ENCODE results near the gene STAT3. TPM values are rescaled to one million over a fixed set of nuclear protein-coding genes. Genes with fewer than 3 reads are reported as not detected.

STAT3 gene
- total and polyA plus RNA-seq, 2 donors, result 96.4 to 143 TPM

- no peak for DNase-seq (ENCODE audit: extremely low spot score)
- WGBS, result 82% methylated on average over 9 of the region's 9 CpGs
These were observed 98.5 kb downstream of the STAT3 start for GRCh38 chr17:42289611-42290181.

DNA sequence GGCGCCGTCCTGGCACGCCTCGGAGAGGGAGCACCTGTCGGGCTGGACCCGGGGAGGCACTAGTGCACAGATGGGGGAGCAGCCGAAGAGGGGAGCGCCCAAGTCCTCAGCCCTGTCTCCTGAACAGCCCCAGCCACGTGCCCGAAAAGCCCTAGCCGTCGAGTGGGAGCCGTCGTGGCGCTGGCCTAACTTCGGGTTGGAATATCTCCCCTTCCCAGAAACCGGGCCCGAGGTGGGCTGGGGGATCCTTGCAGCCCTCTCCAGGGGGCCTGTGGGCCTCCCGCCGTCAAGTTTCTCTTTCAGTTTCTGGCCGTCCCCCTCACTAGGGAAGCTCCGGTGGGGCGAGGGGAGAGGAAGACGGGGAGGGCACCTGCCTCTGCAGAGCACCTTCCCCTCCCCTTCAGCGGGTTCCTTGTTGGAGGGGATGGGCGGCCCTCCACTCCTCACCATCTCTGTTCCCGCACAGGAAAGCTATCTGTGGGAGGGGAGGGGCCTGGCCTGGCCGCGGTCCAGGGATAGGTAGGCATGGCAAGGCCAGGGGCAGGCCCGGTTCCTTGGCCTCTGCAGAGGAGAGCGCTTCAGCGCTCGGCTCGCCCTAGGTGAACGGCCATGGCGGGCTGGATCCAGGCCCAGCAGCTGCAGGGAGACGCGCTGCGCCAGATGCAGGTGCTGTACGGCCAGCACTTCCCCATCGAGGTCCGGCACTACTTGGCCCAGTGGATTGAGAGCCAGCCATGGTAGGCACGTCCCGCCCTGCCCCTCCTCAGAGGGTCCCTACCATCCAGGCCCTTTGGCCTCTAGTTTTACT is 99.2 kb downstream of the STAT3 start:
- Histone ChIP-seq H3K4me3 (ENCODE audit: low read depth, low read length) (peak overlapping the region; percentile 85), H3K36me3 (ENCODE audit: insufficient read depth) (no peaks in the 10 kb centered on the region), H3K27ac (ENCODE audit: low read depth) (peak overlapping the region; percentile 73), H3K4me1 (ENCODE audit: insufficient read depth) (no peaks in the 10 kb centered on the region)
- WGBS, result 50% methylated on average over 44 of the region's 44 CpGs
- no peak for DNase-seq (ENCODE audit: extremely low spot score)

More at GRCh38 chr17:42289611-42290181, 98.5 kb downstream of the STAT3 start:
- H3K4me1 ChIP-seq (ENCODE audit: insufficient read depth), result no peaks in the 10 kb centered on the region
- H3K27ac ChIP-seq (ENCODE audit: low read depth), result no peak overlapping the region
- H3K4me3 ChIP-seq (ENCODE audit: low read depth, low read length), result no peak overlapping the region
- no peaks in the 10 kb centered on the region for H3K36me3 ChIP-seq (ENCODE audit: insufficient read depth)

- DNase-seq (ENCODE audit: extremely low spot score), result no peak
- Histone ChIP-seq H3K36me3 (ENCODE audit: insufficient read depth) (no peaks in the 10 kb centered on the region), H3K27ac (ENCODE audit: low read depth) (peak within 1 kb of the TSS; percentile 73), H3K4me1 (ENCODE audit: insufficient read depth) (no peaks in the 10 kb centered on the region), H3K4me3 (ENCODE audit: low read depth, low read length) (peak within 1 kb of the TSS; percentile 85)
- 4% methylated on average over 88 of the region's 88 CpGs for WGBS
These were observed 100.1 kb downstream of the STAT3 start, which contains the start of gene STAT5A for GRCh38 chr17:42287977-42288802. TSS of gene STAT5A (plus strand) at chr17:42288498. CDS start at chr17:42289412, 914 bp downstream.

- WGBS, result 13% methylated on average over 14 of the region's 14 CpGs
- no peaks in the 10 kb centered on the region for H3K36me3 ChIP-seq (ENCODE audit: insufficient read depth)
- H3K4me3 ChIP-seq (ENCODE audit: low read depth, low read length), result peak overlapping the region; percentile 85
- DNase-seq (ENCODE audit: extremely low spot score), result no peak
- peak overlapping the region; percentile 73 for H3K27ac ChIP-seq (ENCODE audit: low read depth)
- H3K4me1 ChIP-seq (ENCODE audit: insufficient read depth), result no peaks in the 10 kb centered on the region
These were observed 100.8 kb downstream of the STAT3 start for GRCh38 chr17:42287305-42287976.

DNA sequence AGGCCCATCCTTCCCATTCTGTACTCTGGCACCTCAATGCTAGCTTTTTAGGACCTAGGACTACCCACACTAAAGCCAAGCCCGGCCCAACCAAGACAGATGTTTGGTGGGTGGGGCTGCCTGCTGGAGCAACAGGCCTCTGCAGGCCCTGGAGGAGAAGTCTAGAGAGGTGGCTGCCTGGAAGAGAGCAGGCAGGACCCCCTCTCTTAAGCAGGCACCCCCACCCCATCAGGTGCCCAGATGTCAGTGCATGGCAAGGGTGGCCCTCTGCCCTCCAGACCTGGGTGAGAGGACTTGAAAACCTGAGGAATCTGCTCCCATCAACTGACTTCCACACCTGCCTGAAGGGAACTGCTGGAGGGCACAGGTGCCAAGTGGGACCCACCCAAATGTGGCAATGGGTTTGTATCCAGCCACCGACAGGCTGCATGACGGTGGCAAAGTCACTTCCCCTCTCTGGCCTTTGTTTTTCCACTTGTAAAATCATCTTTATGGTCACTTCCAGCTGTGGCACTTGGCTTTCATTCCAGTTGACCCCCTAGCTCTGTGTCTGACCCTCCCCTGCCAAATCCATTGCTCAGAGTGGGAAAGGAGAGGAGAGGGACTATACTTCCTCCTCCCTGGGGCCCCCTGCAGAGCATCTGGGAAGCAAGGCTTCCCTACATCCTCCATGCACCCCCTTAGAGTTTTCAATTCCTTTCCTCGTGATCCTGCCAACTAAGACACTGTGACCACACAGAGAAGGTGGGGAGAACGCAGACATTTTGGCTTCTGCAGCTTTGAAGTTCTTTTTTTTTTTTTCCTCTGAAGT is 101.6 kb downstream of the STAT3 start:
- Histone ChIP-seq H3K27ac (ENCODE audit: low read depth) (no peak overlapping the region), H3K36me3 (ENCODE audit: insufficient read depth) (no peaks in the 10 kb centered on the region), H3K4me3 (ENCODE audit: low read depth, low read length) (no peak overlapping the region), H3K4me1 (ENCODE audit: insufficient read depth) (no peaks in the 10 kb centered on the region)
- DNase-seq (ENCODE audit: extremely low spot score), result no peak
- 30% methylated on average over 5 of the region's 5 CpGs for whole genome bisulfite sequencing

DNA sequence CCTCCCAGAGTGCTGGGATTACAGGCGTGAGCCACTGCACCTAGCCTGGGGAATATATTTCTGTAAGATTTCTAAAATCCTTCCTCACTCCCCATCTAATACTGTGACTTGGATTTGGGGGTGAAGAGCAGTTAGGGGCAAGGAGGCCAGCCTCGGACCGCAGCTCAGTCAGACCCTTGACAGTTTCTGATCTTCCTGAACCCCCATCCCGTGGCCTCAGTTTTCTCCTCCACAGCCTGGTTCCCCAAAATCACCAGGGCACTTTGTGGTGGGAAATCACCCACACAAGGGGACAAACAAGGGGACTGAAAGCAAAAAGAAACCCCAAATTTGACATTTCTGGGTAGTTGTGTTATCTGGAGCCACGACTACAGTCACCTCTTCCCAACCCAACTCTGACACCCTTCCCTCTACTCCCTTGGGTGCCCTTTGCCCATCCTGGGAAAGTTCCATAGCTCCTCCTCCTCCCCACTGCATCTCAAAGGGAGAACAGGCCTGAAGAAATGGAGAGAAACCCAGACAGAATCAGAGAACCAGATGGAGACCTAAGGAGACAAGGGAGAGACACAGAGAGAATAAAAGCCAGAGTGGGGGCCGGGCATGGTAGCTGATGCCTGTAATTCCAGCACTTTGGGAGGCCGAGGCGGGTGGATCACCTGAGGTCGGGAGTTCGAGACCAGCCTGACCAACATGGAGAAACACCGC is 102.7 kb downstream of the STAT3 start:
- no peak overlapping the region for H3K4me3 ChIP-seq (ENCODE audit: low read depth, low read length)
- no peaks in the 10 kb centered on the region for H3K4me1 ChIP-seq (ENCODE audit: insufficient read depth)
- no peak overlapping the region for H3K27ac ChIP-seq (ENCODE audit: low read depth)
- WGBS, result 94% methylated on average over 11 of the region's 11 CpGs
- no peak for DNase-seq (ENCODE audit: extremely low spot score)
- H3K36me3 ChIP-seq (ENCODE audit: insufficient read depth), result no peaks in the 10 kb centered on the region

GRCh38 chr17:42284566-42284965 is 103.7 kb downstream of the STAT3 start:
- no peak for DNase-seq (ENCODE audit: extremely low spot score)
- Histone ChIP-seq H3K36me3 (ENCODE audit: insufficient read depth) (no peaks in the 10 kb centered on the region), H3K4me3 (ENCODE audit: low read depth, low read length) (no peak overlapping the region), H3K27ac (ENCODE audit: low read depth) (no peak overlapping the region), H3K4me1 (ENCODE audit: insufficient read depth) (no peaks in the 10 kb centered on the region)
- WGBS, result 94% methylated on average over 7 of the region's 7 CpGs

- WGBS, result 83% methylated on average over 5 of the region's 5 CpGs
- Histone ChIP-seq H3K27ac (ENCODE audit: low read depth) (no peak overlapping the region), H3K4me1 (ENCODE audit: insufficient read depth) (no peaks in the 10 kb centered on the region), H3K36me3 (ENCODE audit: insufficient read depth) (no peaks in the 10 kb centered on the region), H3K4me3 (ENCODE audit: low read depth, low read length) (no peak overlapping the region)
- DNase-seq (ENCODE audit: extremely low spot score), result no peak
These were observed 104.2 kb downstream of the STAT3 start for GRCh38 chr17:42284024-42284369.

DNA sequence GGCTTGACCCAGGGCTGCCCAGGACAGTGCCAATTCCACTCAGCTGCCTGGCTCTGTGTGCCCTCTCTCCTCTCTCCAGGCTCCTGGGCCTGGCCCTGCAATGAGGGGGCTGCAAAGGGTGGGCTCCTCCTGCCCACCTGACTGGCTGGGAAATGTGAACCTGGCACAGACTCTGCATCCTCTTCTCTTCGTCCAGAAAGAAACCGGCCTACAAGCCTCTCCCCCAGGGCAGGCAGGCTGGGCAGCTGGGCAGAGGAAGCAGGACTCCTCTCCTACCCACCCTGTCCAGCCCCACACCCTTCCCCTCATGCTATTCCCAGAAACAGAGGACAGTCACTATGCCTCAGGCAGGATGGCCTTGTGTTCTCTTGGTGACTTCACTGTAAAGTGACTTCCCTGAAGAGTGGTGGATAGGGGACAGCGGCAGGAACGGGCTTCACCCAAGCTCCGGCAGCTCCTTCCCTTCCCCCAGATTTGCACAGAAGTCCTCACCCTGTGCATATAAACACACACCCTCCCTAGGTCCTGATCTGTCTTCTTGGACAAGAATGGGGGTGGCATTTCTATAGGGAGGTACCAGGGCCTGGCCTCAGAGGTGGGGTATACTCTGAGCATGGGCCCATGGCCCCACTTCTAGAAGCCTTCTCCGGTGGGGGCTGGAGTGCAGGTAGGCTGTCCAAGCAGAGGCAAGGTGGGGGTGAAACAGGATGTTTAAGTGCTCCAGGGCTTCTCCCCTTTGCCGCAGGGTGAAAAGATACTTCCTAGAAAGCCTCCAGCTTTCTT is 104.8 kb downstream of the STAT3 start:
- Histone ChIP-seq H3K4me3 (ENCODE audit: low read depth, low read length) (no peak overlapping the region), H3K4me1 (ENCODE audit: insufficient read depth) (no peaks in the 10 kb centered on the region), H3K27ac (ENCODE audit: low read depth) (no peak overlapping the region), H3K36me3 (ENCODE audit: insufficient read depth) (no peaks in the 10 kb centered on the region)
- whole genome bisulfite sequencing, result 82% methylated on average over 7 of the region's 7 CpGs
- no peak for DNase-seq (ENCODE audit: extremely low spot score)

DNA sequence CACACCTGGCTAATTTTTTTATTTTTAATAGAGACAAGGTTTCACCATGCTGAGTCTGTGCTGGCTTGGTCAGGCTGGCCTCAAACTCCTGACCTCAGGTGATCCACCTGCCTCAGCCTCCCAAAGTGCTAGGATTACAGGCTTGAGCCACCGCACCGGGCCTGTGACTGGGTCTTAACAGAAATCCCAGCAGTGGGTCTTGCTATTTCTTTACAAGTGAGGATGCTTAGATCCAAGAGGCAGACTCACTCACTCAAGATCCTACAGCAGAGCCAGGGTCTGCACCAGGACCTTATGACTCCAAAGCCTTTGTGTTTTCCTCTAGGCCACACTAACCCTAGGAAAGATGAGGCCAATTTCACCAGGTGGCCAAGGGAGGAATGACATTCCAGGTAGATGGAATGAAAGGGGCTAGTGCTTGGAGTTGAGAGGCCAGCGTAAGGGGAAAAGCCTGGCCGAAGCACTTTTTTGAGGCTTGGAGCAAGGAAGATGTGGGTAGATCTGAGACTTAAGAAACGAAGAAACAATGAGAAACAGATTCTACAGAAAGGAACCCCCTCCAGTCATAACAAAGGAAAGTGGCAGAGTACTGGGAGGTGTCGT is 105.7 kb downstream of the STAT3 start:
- 86% methylated on average over 6 of the region's 6 CpGs for WGBS
- H3K4me1 ChIP-seq (ENCODE audit: insufficient read depth), result no peaks in the 10 kb centered on the region
- DNase-seq (ENCODE audit: extremely low spot score), result no peak
- H3K4me3 ChIP-seq (ENCODE audit: low read depth, low read length), result no peak overlapping the region
- H3K36me3 ChIP-seq (ENCODE audit: insufficient read depth), result no peaks in the 10 kb centered on the region
- H3K27ac ChIP-seq (ENCODE audit: low read depth), result no peak overlapping the region

GRCh38 chr17:42281571-42282096 is 106.6 kb downstream of the STAT3 start:
- WGBS, result 78% methylated on average over 7 of the region's 7 CpGs
- Histone ChIP-seq H3K4me1 (ENCODE audit: insufficient read depth) (no peaks in the 10 kb centered on the region), H3K36me3 (ENCODE audit: insufficient read depth) (no peaks in the 10 kb centered on the region), H3K27ac (ENCODE audit: low read depth) (no peak overlapping the region), H3K4me3 (ENCODE audit: low read depth, low read length) (no peak overlapping the region)
- DNase-seq (ENCODE audit: extremely low spot score), result no peak

Data from urinary bladder (tissue), 4 donors.